Sigmoid colon (tissue), 7 donors: Measurements from ENCODE around the gene LRRK2. TPM values are rescaled to one million over a fixed set of nuclear protein-coding genes. Genes with fewer than 3 reads are reported as not detected.

Source experiments
- DNase-seq: peaks from one replicate; pipeline ENCODE4 v3.0.0-alpha.2; 2019
- H3K27ac ChIP-seq, 4 donors: fragments of 200-600 bp; sonication (generic); one replicate each; pipeline ENCODE4 v1.5.1; 2016 to 2019; ENCODE audit warnings: mild to moderate bottlenecking in 1 of 4
- H3K27me3 ChIP-seq, 3 donors: fragments of 200-600 bp; sonication (generic); one replicate each; pipeline ENCODE4 v1.5.1; 2019; ENCODE audit warnings: mild to moderate bottlenecking in 1 of 3
- H3K36me3 ChIP-seq, 4 donors: fragments of 200-600 bp; sonication (generic); one replicate each; pipeline ENCODE4 v1.5.1; 2016 to 2019
- H3K4me1 ChIP-seq, 4 donors: fragments of 200-600 bp; sonication (generic); one replicate each; pipeline ENCODE4 v1.5.1; 2017 to 2019
- H3K4me3 ChIP-seq, 4 donors: fragments of 200-600 bp; sonication (generic); one replicate each; pipeline ENCODE4 v1.5.1; 2017 to 2019; ENCODE audit warnings: mild to moderate bottlenecking in 2 of 4, moderate library complexity in 1 of 4
- H3K9me3 ChIP-seq, 4 donors: fragments of 200-600 bp in 3 of 4; sonication (generic) in 3 of 4; one replicate each; pipeline versions ENCODE4 v1.5.1 to v1.6.1; 2013 to 2019
- EP300 ChIP-seq, 4 donors: sonication (generic); formaldehyde crosslinking; IDR thresholded peaks; one replicate each; pipeline ENCODE4 v1.6.1; 2017; ENCODE audit warnings: antibody characterized with exemption in 4 of 4
- POLR2A ChIP-seq, 2 donors: fragments of 450-650 bp; IDR thresholded peaks; one replicate each; pipeline ENCODE4 v1.6.1; 2016; ENCODE audit warnings: antibody characterized with exemption in 2 of 2, mild to moderate bottlenecking in 2 of 2, moderate library complexity in 2 of 2
- POLR2AphosphoS5 ChIP-seq, 4 donors: sonication (generic); formaldehyde crosslinking; IDR thresholded peaks; one replicate each; pipeline ENCODE4 v1.6.1; 2017; ENCODE audit warnings: antibody characterized with exemption in 4 of 4
- WGBS, 2 donors: extraction: QIAGEN DNeasy Blood & Tissue Kit; methylation state at CpG; one replicate each; pipeline ENCODE4 v1.1.7; 2013; 5-methylcytosine and 5-hydroxymethylcytosine counted together
- intact Hi-C: fragments of 100-400 bp; cut with DNase I; formaldehyde crosslinking; loops from one replicate; pipeline ENCODE4 v1.15.1; 2023
- polyA plus RNA-seq, 3 donors: library from polyadenylated mRNA; stranded (reverse); fragments of 200-250 nt; gene quantifications; one replicate each; pipeline ENCODE4 v1.2.3, GENCODE V29; 2013
- total RNA-seq, 4 donors: library from RNA; depleted of rRNA; stranded (reverse); fragments of >200 nt; gene quantifications; one replicate each; pipeline ENCODE4 v1.1.0, GENCODE V29; 2016
- TF ChIP-seq, protein P1 (sequence below), 4 experiments: fragments of 450-650 bp in 3 of 4; fragments of 200-600 bp in 1 of 4; IDR thresholded peaks; one replicate each; pipeline ENCODE4 v1.5.1; 2016 to 2019; ENCODE audit warnings: antibody characterized with exemption in 4 of 4, mild to moderate bottlenecking in 3 of 4, moderate library complexity in 2 of 4
- donor health status: healthy with polysubstance abuse.
- donor health status: Bipolar disorder and iron deficiency.
- donor health status: healthy.

Gene LRRK2
- total and polyA plus RNA-seq, 7 donors = 0.92 to 29.9 (median 18.7) TPM

DNA sequence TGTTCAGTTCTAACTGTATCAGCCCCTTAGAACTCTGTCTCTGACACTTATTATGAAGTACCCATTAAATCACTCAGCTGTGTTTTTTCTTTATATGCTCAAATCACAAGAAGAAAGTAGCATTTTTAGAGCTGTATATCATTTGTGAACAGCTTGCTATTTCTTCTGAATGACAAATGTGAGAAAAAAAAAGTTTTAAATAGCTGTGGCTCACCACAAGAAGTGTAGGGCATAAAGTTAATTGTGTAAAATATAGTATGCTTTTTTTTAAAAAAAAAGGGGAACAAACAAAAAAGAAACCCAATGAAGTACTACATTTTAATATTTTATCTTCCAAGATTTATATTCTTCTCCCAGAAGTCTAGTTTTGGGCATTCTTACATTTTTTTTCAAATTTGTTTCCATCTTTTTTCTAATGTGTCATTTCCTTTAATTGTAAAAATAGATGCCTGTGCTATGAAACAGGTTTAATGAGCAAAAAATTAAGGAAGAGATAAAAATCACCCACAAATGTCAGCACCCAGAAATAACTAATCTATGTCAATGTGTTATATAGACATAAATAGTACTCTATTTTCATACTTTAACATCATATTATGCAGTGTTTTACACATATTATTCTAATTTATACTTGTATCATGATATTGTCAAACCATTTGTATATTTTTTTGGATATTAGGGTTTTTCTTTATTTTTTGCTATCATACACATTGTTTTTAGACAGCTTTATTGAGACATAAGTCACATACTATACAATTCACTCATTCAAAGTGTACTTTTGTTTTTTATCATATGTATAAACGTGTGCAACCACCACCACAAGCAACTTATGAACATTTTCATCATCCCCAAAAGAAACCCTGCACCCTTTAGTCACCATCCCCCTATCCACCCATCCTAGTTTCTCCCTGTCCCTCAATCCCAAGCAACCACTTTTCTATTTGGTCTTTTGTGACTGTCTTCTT lies 22.4 kb upstream of the LRRK2 start:
- TF ChIP-seq POLR2A (IDR thresholded peaks at IDR 0.05) (no peak), EP300 (IDR thresholded peaks at IDR 0.05) (no peak), POLR2AphosphoS5 (IDR thresholded peaks at IDR 0.05) (no peak)
- TF ChIP-seq, protein P1, sequence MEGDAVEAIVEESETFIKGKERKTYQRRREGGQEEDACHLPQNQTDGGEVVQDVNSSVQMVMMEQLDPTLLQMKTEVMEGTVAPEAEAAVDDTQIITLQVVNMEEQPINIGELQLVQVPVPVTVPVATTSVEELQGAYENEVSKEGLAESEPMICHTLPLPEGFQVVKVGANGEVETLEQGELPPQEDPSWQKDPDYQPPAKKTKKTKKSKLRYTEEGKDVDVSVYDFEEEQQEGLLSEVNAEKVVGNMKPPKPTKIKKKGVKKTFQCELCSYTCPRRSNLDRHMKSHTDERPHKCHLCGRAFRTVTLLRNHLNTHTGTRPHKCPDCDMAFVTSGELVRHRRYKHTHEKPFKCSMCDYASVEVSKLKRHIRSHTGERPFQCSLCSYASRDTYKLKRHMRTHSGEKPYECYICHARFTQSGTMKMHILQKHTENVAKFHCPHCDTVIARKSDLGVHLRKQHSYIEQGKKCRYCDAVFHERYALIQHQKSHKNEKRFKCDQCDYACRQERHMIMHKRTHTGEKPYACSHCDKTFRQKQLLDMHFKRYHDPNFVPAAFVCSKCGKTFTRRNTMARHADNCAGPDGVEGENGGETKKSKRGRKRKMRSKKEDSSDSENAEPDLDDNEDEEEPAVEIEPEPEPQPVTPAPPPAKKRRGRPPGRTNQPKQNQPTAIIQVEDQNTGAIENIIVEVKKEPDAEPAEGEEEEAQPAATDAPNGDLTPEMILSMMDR (IDR thresholded peaks at IDR 0.05) = no peak
- Histone ChIP-seq H3K4me1 (no peaks in the 10 kb centered on the region), H3K9me3 (no peaks in the 10 kb centered on the region), H3K27ac (no peak overlapping the region), H3K27me3 (no peaks in the 10 kb centered on the region), H3K4me3 (no peak overlapping the region), H3K36me3 (no peaks in the 10 kb centered on the region)
- intact Hi-C loops = no loop called here
- no peak for DNase-seq
- WGBS, 2 donors = 24 to 45% methylated on average over 1 of the region's 1 CpG

DNA sequence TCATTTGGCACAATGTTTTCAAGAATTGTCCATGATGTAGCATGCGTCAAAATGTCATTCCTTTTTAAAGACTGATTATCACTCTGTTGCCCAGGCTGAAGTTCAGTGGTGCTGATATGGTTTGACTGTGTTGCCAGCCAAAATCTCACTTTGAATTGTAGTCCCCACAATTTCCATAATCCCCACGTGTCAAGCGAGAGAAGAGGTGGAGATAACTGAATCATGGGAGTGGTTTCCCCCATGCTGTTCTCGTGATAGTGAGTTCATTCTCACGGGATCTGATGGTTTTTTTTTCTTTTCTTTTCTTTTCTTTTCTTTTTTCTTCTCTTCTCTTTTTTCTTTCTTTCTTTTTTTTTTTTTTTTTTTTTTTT lies 21.8 kb upstream of the LRRK2 start:
- WGBS, 2 donors = 72 to 76% methylated on average over 5 of the region's 5 CpGs
- intact Hi-C loops = no loop called here
- no peak for TF ChIP-seq POLR2A (IDR thresholded peaks at IDR 0.05)
- no peak for TF ChIP-seq EP300 (IDR thresholded peaks at IDR 0.05)
- TF ChIP-seq, protein P1 (IDR thresholded peaks at IDR 0.05) = no peak
- no peak for TF ChIP-seq POLR2AphosphoS5 (IDR thresholded peaks at IDR 0.05)
- no peaks in the 10 kb centered on the region for H3K9me3 ChIP-seq
- no peak overlapping the region for H3K4me3 ChIP-seq
- H3K36me3 ChIP-seq = no peaks in the 10 kb centered on the region
- DNase-seq = no peak
- no peak overlapping the region for H3K27ac ChIP-seq
- no peaks in the 10 kb centered on the region for H3K4me1 ChIP-seq
- H3K27me3 ChIP-seq = no peaks in the 10 kb centered on the region

DNA sequence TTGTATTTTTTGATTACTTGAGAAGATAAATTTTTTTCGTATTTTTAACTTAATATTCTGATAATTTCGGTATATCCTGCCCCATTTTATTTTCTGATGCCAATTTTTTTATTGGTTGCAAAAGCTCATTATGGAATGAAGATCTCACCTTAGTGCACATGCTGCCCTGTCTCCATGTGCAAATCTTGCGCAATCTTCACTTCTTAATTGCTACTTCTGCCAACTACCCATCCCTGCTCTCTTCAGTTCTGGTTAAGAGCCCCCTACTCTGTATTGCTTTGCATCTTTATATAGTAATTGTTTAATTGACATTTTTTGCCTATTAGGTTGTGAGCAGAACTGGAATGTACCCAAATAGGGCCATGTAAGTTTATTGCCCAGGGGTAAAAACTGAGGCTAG lies 20.5 kb upstream of the LRRK2 start:
- intact Hi-C loops = no loop called here
- no peaks in the 10 kb centered on the region for H3K9me3 ChIP-seq
- H3K27me3 ChIP-seq = no peaks in the 10 kb centered on the region
- TF ChIP-seq POLR2A (IDR thresholded peaks at IDR 0.05) = no peak
- TF ChIP-seq POLR2AphosphoS5 (IDR thresholded peaks at IDR 0.05) = no peak
- no peak for TF ChIP-seq EP300 (IDR thresholded peaks at IDR 0.05)
- TF ChIP-seq, protein P1 (IDR thresholded peaks at IDR 0.05) = no peak
- WGBS, 2 donors = 94 to 96% methylated on average over 3 of the region's 3 CpGs
- no peak overlapping the region for H3K27ac ChIP-seq
- DNase-seq = no peak
- H3K4me3 ChIP-seq = no peak overlapping the region
- no peaks in the 10 kb centered on the region for H3K36me3 ChIP-seq
- H3K4me1 ChIP-seq = peaks cover 0 to 3% (median 0%) of the 10 kb centered on the region in 4 donors

DNA sequence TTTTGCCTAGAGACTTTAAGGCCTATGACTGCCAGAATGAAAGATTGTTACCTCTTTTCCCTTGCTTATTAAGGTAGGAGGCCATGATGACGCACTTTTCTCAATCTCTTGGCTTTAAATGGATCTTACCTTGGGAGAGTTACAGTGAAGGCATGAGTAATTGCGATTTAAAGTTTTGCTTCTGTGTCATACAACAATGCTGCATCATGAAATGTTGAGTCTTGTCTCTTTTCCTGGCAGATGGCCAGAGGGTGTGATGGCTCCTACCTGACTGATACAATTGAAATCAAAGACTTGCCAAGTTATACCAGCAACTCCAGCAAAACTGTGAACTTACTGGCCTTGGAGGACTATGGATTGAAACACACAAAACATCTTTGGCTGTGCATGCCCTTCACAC lies 17.2 kb upstream of the LRRK2 start:
- no peak for TF ChIP-seq POLR2AphosphoS5 (IDR thresholded peaks at IDR 0.05)
- TF ChIP-seq, protein P1 (IDR thresholded peaks at IDR 0.05) = no peak
- no peak for TF ChIP-seq POLR2A (IDR thresholded peaks at IDR 0.05)
- no peak for TF ChIP-seq EP300 (IDR thresholded peaks at IDR 0.05)
- 91 to 93% methylated on average over 2 of the region's 2 CpGs for WGBS, 2 donors
- Histone ChIP-seq H3K9me3 (no peaks in the 10 kb centered on the region), H3K36me3 (no peaks in the 10 kb centered on the region), H3K27ac (no peak overlapping the region), H3K4me3 (no peak overlapping the region), H3K4me1 (peaks cover 0 to 4% (median 0%) of the 10 kb centered on the region in 4 donors), H3K27me3 (no peaks in the 10 kb centered on the region)
- DNase-seq = no peak
- intact Hi-C loops = no loop called here
